Gastroesophageal sphincter (tissue), 4 donors: ENCODE data around the gene THSD4. TPM values are rescaled to one million over a fixed set of nuclear protein-coding genes. Genes with fewer than 3 reads are reported as not detected.

Source experiments
- ATAC-seq: fragments of 150-250 bp; one replicate; pipeline ENCODE4 v1.9.1; 2016; ENCODE audit warnings: mild to moderate bottlenecking, moderate library complexity
- H3K27ac ChIP-seq, 4 donors: fragments of 200-600 bp; sonication (generic) in 3 of 4; 1 replicate in 3 of 4; 2 replicates in 1 of 4; pipeline ENCODE4 v1.5.1; 2016 to 2019
- H3K27me3 ChIP-seq: fragments of 200-600 bp; sonication (generic); one replicate; pipeline ENCODE4 v1.5.1; 2019
- H3K36me3 ChIP-seq, 2 donors: fragments of 200-600 bp; sonication (generic); one replicate each; pipeline ENCODE4 v1.5.1; 2019; ENCODE audit warnings: control low read depth in 1 of 2
- H3K4me1 ChIP-seq, 3 donors: fragments of 200-600 bp; sonication (generic); 1 replicate in 2 of 3; 2 replicates in 1 of 3; pipeline ENCODE4 v1.5.1; 2016 to 2019; ENCODE audit warnings: control low read depth in 2 of 3
- H3K4me3 ChIP-seq, 2 donors: fragments of 200-600 bp; sonication (generic); one replicate each; pipeline ENCODE4 v1.5.1; 2019; ENCODE audit warnings: mild to moderate bottlenecking in 1 of 2, moderate library complexity in 1 of 2
- H3K9me3 ChIP-seq, 3 donors: fragments of 200-600 bp; sonication (generic); one replicate each; pipeline ENCODE4 v1.5.1; 2017 to 2019; ENCODE audit warnings: control low read depth in 2 of 3
- CTCF ChIP-seq, 4 experiments: fragments of 200-600 bp in 2 of 4; fragments of 450-650 bp in 2 of 4; sonication (generic) in 1 of 4; IDR thresholded peaks; one replicate each; pipeline ENCODE4 v1.5.1; 2017 to 2019; ENCODE audit warnings: antibody characterized with exemption in 4 of 4, mild to moderate bottlenecking in 2 of 4, moderate library complexity in 2 of 4
- EP300 ChIP-seq: sonication (generic); formaldehyde crosslinking; IDR thresholded peaks from one replicate; pipeline ENCODE4 v1.6.1; 2017; ENCODE audit warnings: antibody characterized with exemption, mild to moderate bottlenecking
- POLR2A ChIP-seq, 2 donors: fragments of 450-650 bp; IDR thresholded peaks; one replicate each; pipeline ENCODE4 v1.6.1; 2017; ENCODE audit warnings: antibody characterized with exemption in 2 of 2, mild to moderate bottlenecking in 2 of 2, moderate library complexity in 1 of 2
- POLR2AphosphoS5 ChIP-seq: sonication (generic); formaldehyde crosslinking; IDR thresholded peaks from one replicate; pipeline ENCODE4 v1.6.1; 2017; ENCODE audit warnings: antibody characterized with exemption
- WGBS, 2 donors: methylation state at CpG; one replicate each; pipeline ENCODE4 v1.1.5; 2018; ENCODE audit warnings: low coverage in 1 of 2; 5-methylcytosine and 5-hydroxymethylcytosine counted together
- total RNA-seq, 4 donors: library from RNA; depleted of rRNA; stranded (reverse); fragments of >200 nt; gene quantifications; one replicate each; pipeline ENCODE4 v1.1.0, GENCODE V29; 2016

THSD4 gene
- total RNA-seq, 4 donors from 2014 or later, result 4.6 to 28.5 (median 17.6) TPM

GRCh38 chr15:71685420-71685993 lies 570.2 kb downstream of the THSD4 start:
- no peak for ATAC-seq

GRCh38 chr15:71686221-71687050 lies 571.2 kb downstream of the THSD4 start:
- ATAC-seq, result no peak
- Histone ChIP-seq H3K4me3 (no peak overlapping the region), H3K27ac (no peak overlapping the region), H3K9me3 (no peaks in the 10 kb centered on the region), H3K27me3 (no peaks in the 10 kb centered on the region), H3K36me3 (no peaks in the 10 kb centered on the region), H3K4me1 (peaks cover 0 to 7% (median 6%) of the 10 kb centered on the region in 3 donors)
- 83 to 97% methylated on average over 1 to 4 of the region's 4 CpGs for WGBS, 2 donors
- TF ChIP-seq CTCF (IDR thresholded peaks at IDR 0.05), result no peak
- TF ChIP-seq POLR2AphosphoS5, result no peak
- TF ChIP-seq EP300, result no peak
- TF ChIP-seq POLR2A (IDR thresholded peaks at IDR 0.05), result no peak

More at GRCh38 chr15:71685420-71685993, 570.2 kb downstream of the THSD4 start:
- no peaks in the 10 kb centered on the region for H3K27me3 ChIP-seq
- no peaks in the 10 kb centered on the region for H3K4me1 ChIP-seq
- no peak overlapping the region for H3K4me3 ChIP-seq
- no peak for TF ChIP-seq POLR2A (IDR thresholded peaks at IDR 0.05)
- TF ChIP-seq CTCF (IDR thresholded peaks at IDR 0.05), result no peak
- TF ChIP-seq EP300, result no peak
- TF ChIP-seq POLR2AphosphoS5, result no peak
- no peaks in the 10 kb centered on the region for H3K9me3 ChIP-seq
- no peaks in the 10 kb centered on the region for H3K36me3 ChIP-seq
- H3K27ac ChIP-seq, result no peak overlapping the region

GRCh38 chr15:71687902-71688508 lies 572.7 kb downstream of the THSD4 start:
- 69 to 77% methylated on average over 2 of the region's 2 CpGs for WGBS, 2 donors
- no peak for TF ChIP-seq POLR2AphosphoS5
- no peak for TF ChIP-seq POLR2A (IDR thresholded peaks at IDR 0.05)
- no peak for TF ChIP-seq CTCF (IDR thresholded peaks at IDR 0.05)
- TF ChIP-seq EP300, result no peak
- H3K27me3 ChIP-seq, result no peaks in the 10 kb centered on the region
- ATAC-seq, result no peak
- no peaks in the 10 kb centered on the region for H3K36me3 ChIP-seq
- H3K4me3 ChIP-seq, result no peak overlapping the region
- no peak overlapping the region for H3K27ac ChIP-seq
- no peaks in the 10 kb centered on the region for H3K9me3 ChIP-seq
- peaks cover 0 to 23% (median 12%) of the 10 kb centered on the region in 3 donors for H3K4me1 ChIP-seq

DNA sequence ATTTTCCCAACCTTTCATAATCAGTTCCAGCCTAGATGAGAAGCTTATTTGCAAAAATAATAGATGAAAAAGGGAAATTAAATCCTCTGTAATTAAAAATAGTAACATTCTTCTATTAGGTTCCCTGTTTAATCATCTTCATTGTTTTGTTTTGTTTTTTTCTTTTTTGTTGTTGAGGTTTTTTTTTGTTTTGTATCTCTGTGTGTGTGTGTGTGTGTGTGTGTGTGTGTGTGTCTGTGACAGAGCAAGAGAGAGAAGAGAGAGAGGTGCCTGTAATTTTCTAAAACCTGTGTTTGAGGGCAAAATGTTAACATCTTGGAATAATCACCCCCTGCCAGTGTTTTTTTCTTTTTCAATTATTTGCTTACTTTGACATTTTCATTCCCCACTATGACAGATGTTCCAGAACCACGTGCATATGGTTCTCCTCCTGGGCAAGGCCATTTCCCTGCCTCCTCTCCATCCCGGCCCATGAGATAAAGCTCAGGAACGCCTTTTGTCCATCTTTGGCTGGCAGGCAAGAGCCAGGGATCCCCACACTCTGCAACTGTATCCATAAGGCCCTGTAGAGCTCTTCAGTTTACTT lies 573.3 kb downstream of the THSD4 start:
- Histone ChIP-seq H3K9me3 (no peaks in the 10 kb centered on the region), H3K27ac (no peak overlapping the region), H3K4me3 (no peak overlapping the region), H3K36me3 (no peaks in the 10 kb centered on the region), H3K4me1 (peaks cover 0 to 27% (median 12%) of the 10 kb centered on the region in 3 donors), H3K27me3 (no peaks in the 10 kb centered on the region)
- TF ChIP-seq POLR2AphosphoS5 (no peak), POLR2A (IDR thresholded peaks at IDR 0.05) (no peak), CTCF (IDR thresholded peaks at IDR 0.05) (no peak), EP300 (no peak)
- 83% methylated on average over 3 of the region's 3 CpGs; no CpG with 5 or more reads in 1 of the 2 donors for whole genome bisulfite sequencing, 2 donors
- ATAC-seq, result no peak
